Stimulated activated CD4-positive, alpha-beta T cell treated with anti-CD3 and anti-CD28 coated beads, Interleukin-1b, Interleukin-23, amount 100 ng/mL, for 24 hours (primary cell): ENCODE data around the gene DLK1.
A peak's percentile ranks its signal among the peaks of the same experiment; 100 is the strongest.

Source experiments
- DNase-seq, 4 experiments: peaks; one replicate each; pipeline ENCODE4 v3.0.0-alpha.2; 2020; ENCODE audit warnings: low read depth in 4 of 4, low spot score in 1 of 4

DLK1 gene

DNA sequence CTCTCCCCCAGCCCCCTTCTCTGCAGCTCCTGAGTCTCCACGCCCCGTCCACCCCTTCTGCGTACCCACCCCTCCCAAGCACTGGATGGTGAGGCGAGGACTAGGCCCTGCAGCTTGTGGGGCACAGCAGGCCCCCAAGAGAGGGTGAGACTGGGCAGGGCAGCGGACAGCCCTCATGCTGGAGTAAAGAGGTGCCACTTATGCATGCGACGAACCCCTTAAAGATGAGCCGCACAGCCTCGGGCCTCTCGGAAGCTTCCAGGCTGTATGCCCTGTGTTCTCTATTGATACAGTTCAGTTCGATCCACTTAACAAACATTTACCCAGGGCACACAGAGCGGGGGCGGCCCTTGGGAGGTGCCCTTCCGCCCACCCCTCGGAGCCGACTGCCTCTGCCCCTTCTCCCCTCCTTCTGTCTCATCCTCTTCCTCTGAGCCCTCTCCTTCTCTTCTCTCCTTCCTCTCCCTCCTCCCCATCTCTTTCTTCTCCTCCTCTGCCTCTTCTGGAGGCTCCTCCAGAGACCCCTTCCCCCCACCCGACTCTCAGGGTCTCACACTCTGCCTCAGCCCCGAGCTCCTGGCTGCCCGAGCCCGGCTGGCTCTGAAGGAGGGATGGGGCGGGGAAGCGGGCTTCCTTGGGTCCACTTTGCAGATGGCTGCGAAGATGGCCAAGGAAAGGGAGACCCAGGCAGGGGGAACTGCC, 32.7 kb upstream of the DLK1 start:
- no peak for DNase-seq

- no peak for DNase-seq
These were observed 31.9 kb upstream of the DLK1 start for GRCh38 chr14:100694579-100695422.

DNA sequence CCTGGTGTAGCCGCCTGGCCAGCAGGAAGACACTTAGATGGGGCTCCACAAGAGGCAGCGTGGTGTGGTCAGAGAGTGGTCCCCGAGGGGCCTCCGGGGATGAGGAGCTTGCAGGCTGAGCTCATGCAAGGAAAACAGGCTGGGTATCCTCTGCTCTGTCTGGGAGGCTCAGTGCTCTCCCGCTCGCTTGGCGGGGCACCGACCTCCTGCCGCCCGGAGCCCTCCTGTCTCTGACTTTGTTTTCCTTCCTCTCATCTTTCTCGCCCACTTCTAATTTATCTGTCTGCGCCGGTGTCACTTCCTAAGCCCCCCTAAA, 31.3 kb upstream of the DLK1 start:
- DNase-seq = no peak

DNA sequence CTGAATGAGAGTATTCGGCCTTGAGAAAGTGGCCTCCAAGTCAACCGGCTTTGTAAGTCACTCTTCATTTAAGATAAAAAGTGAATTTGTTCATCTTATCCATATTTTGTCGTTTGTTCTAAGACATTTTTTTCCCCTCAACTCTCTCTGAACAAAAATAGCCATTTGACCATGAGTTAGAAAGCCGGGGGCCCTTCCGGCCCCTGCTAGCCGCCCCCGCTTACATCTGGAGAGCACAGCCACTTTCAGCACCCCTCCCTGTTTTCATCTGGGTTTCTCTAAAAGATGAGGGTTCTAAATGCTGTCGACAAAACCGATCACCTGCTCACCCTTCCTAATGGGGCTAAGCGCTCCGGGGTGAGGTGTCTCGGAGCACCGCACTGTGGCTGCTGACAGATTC, 30.7 kb upstream of the DLK1 start:
- DNase-seq = no peak

DNA sequence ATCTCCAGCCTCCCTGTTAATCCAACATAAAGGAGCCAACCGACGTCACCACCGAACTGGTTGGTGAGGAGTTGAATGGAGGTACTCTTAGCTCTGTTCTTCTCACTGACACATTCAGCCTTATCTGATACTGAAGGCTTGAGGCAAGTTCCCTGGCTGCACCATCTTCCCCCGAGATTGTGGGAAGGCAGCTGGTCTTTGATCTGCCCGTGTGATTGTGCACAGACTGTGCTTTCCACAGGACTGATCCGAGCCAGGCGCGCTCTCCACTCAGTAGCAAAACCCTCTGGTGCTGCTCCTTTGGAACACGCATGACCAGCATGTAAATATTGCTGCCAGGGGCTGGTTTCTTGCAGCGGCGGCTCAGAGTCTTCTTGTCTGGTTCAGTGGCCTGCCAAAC, 30.1 kb upstream of the DLK1 start:
- no peak for DNase-seq

DNA sequence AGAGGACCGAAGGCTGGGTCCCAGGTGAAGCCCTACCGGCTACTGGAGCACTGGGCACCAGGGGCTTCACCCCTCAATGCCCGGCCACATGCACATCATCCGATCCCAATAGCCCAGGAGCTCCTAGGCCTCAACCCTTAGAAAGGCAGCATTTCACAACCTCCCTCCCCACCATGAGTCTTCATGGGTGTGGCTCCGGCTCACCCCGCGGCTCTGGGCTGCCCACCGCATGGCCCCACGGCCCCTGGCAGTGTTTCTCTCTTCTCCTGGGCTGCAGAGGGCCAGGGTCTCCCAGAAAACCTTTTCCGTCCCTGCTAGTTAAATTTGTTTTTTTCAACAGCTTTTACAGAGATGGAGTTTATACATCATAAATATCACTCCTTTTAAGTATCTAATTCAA, 28.6 kb upstream of the DLK1 start:
- DNase-seq = no peak

DNA sequence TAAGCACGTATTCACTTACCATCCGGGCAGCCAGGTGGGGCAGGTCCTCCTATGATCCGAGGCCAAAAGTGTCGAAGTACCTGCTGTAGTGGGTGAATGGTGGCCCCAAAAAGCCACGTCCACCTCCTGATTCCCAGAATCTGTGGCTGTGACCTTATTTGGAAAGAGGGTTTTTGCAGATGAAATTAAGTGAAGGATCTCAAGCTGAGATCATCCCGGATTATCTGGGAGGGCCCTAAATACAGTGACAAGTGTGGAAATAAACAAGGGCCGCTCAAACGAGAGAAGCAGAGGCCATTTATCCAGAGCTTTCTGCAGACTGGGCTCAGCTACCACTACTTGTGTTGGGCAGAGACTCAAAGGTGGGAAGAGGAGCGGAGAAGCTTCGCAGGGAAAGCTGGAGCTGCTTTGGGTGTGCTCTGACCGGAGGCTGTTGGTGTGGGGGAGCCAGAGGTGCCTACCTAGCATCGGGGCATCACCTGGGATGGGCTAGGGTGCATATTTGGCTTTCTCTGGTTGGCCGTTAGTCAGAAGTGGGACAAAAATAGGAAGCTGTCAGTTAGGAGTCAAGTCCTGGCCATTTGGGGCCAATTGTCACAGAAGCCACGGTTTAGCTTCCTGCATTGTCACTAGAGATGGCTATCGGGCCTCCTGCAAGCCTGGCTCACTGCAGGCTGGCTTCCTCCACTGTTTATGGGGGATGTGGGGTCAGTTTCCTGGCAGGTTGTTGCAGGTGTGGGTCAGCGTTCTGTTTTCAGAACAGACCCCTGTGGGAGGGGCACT, 27.8 kb upstream of the DLK1 start:
- no peak for DNase-seq

- DNase-seq = no peak
These were observed 25.4 kb upstream of the DLK1 start for GRCh38 chr14:100701314-100701713.

GRCh38 chr14:100702590-100702989, 24.1 kb upstream of the DLK1 start:
- no peak for DNase-seq

GRCh38 chr14:100703386-100704220, 23.1 kb upstream of the DLK1 start:
- DNase-seq = no peak

- DNase-seq = no peak
These were observed 20.5 kb upstream of the DLK1 start for GRCh38 chr14:100706200-100706599.

DNA sequence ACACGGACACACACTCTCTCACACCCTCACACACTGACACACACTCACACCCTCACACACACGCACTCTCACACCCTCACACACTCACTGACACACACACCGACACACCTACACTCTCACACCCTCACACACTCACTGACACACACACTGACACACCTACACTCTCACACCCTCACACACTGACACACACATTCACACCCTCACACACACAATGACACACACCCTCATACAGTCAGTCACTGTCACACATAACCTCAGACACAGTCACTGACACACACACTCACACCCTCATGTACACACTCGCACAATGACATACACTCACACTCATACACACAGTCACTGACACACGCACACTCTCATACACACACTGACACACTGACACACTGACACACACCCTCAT, 19.8 kb upstream of the DLK1 start:
- DNase-seq = no peak

GRCh38 chr14:100708425-100709288, 18.0 kb upstream of the DLK1 start:
- DNase-seq = no peak

- peak in 1 of 4 experiments; percentile 8 for DNase-seq
These were observed 17.1 kb upstream of the DLK1 start for GRCh38 chr14:100709289-100710284.

DNA sequence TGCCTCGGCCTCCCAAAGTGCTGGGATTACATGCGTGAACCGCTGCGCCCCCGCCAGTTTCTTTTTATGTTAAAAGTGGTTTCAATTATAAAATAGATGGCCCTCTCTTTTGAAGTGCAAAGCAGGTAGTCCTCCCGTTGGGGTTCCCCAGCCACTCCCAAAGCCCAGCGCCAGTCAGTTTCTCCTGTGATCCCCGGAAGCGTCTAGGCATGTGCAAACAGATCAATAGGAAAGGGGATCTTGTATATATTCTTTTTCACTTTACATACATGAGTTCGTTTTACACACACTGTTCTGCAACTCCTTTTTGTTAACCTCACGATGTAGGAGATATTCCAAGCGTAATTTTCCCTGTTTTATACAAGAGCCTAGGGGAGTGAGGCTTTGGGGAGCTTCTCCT, 16.3 kb upstream of the DLK1 start:
- DNase-seq = no peak

GRCh38 chr14:100710826-100711462, 15.7 kb upstream of the DLK1 start:
- DNase-seq = no peak

GRCh38 chr14:100711493-100711892, 15.2 kb upstream of the DLK1 start:
- DNase-seq = no peak

DNA sequence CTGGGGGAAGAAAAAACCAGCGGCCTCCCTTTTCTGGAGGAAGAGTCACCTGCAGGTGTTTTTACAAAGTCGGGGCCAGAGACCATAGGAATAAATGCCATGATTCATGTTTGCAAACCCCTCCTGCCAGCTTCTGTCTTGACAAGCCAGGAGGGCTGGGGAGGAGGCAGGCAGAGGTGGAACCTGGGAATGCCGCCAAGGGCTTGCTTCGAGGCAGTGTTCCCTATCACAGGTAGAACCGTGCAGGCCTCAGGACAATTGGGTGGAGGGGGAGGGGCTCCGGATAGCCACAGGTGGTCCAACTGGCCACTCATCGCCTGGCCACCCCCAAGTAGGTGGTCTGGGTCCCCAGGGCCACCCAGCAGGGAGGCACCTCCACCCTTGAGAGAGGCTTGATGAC, 14.2 kb upstream of the DLK1 start:
- no peak for DNase-seq

- no peak for DNase-seq
These were observed 13.0 kb upstream of the DLK1 start for GRCh38 chr14:100713705-100714104.
